GM19035 (cell line): Measurements from ENCODE around the gene RAB20.
"Not testable (repeated sequence)": the region's sequence is repeated elsewhere in the genome, so short reads cannot be mapped to it uniquely, and the experiment has no call there.

Experiments
- ATAC-seq: cut with Tn5 transposase; IDR thresholded peaks from one replicate; pipeline ENCODE4 v1.9.1; 2021; ENCODE audit not compliant: unreplicated experiment

The RAB20 gene, protein sequence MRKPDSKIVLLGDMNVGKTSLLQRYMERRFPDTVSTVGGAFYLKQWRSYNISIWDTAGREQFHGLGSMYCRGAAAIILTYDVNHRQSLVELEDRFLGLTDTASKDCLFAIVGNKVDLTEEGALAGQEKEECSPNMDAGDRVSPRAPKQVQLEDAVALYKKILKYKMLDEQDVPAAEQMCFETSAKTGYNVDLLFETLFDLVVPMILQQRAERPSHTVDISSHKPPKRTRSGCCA

DNA sequence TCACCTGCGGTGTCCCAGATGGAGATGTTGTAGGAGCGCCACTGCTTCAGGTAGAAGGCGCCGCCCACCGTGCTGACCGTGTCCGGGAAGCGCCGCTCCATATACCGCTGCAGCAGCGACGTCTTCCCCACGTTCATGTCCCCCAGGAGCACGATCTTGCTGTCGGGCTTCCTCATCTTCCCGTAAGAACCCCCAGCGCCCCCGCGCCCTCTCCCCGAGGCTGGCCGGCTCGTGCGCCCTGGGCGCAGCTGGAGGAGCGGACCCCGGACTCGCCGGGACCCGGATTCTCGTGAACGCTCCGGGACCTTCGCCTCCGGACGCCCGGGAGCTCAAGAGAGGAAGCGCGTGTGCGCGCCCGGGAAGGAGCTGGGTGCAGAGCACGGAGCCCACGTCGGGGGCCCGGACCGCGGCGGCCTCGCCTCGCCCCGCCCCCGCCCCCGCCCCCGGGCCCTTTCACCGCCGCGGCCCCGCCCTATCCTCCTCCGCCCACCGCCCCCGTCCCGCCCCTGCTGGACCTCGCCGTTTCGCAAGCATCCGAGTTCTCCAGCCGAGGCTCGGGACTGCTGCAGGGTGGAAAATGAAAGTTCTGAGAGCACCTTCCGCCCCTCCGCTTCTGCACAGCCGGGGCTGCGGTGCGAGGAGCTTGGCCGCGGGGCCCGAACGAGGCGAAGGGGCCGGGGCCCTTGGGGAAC is at the start of gene RAB20:
Gene RAB20 (minus strand): TSS at position 379 of the 692 bp plus-strand sequence. CDS start 203 bp downstream, at position 176.
- peak; percentile 65 for ATAC-seq

DNA sequence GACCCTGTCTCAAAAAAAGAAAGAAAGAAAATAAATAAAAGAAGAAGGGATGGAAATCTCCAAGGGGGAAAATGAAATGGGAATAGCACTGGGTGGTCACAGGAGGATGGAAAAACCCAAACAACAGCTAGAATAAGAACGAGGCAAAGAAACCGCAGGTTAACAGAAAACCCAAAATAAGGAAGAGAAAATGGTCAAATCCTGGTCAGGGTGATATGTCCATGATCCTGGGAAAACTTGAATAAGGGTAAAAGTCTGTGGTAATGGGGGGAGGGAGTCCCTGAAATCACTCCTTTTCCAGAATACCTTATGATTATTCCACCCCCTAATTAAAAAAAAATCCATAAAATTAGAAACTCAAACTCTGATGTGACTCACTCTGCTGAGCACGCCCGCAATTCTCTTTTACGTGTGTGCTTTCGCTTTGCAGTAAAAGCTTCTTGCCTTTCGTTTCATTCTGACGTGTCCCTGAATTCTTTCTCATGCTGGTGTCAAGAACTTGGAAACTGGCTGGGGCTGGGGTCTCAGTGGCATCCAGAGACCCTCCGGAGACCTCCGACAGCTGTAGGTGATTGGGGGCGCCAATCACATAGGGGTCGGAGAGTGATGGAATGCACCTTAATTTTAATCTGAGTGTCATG is 49.6 kb upstream of the RAB20 start:
- ATAC-seq: peak; percentile 48

DNA sequence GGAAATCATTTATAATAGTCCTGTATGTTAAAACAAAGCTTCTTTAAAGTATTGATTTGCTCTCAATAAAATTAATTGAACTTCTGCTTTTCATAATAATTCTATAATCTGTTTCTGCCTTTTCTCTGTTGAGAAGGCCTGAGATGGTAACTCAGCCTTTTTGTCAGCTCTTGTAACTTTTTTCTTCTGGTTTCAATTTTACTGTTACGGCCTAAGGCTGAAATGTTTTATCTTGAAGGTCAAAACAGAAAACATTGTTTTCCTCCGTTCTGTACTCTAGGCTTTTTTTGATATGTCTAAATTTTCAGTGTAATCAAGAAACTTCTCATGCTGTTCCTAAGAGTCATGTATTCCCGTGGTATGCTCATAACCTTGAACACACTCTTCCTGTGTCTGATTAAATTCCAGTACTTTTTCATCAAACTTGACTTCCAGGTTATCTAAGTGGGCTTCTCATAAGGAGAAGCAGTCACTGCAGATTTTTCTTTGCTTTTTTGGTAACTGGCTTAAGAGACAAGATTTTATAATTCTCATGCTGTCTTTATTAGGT is 46.2 kb upstream of the RAB20 start:
- no peak for ATAC-seq

DNA sequence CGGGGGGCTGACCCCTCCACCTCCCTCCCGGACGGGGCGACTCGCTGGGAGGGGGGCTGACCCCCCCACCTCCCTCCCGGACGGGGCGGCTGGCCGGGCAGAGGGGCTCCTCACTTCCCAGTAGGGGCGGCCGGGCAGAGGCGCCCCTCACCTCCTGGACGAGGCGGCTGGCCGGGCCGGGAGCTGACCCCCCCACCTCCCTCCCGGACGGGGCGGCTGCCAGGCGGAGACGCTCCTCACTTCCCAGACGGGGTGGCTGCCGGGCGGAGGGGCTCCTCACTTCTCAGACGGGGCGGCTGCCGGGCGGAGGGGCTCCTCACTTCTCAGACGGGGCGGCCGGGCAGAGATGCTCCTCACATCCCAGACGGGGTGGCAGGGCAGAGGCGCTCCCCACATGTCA is 44.8 kb upstream of the RAB20 start:
- ATAC-seq: not testable (repeated sequence)

DNA sequence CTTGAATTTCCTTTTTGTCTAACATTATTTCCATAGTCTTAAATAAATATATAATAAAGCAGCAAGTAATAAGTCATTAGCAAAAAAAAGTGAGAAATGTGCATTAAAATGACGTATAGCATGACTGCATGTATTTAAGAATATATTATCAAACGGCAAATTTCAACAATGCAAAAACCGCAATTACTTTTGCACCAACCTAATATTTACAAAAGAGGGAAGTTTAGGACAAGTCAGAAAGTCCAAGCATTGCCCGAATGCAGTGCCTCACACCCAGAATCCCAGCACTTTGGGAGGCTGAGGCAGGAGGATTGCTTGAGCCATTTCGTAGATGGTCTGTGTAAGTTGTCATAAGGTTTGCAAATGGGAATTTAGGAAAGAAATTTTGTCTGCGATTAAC is 43.6 kb upstream of the RAB20 start:
- no peak for ATAC-seq

DNA sequence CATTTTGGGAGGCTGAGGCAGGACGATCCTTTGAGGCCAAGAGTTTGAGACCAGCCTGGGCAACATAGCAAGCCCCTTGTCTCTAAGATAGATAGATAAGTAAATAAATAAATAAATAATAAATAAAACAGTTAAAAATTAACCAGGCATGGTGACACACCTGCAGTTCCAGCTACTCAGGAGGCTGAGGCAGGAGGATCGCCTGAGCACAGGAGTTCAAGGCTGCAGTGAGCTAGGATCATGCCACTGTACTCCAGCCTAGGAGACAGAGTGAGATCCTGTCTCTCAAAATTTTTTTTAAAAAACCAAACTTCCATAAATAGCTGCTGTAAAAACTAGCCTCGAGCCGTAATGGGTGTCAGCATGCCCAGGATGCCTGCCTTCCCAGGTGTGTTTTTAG is 39.5 kb upstream of the RAB20 start:
- no peak for ATAC-seq

DNA sequence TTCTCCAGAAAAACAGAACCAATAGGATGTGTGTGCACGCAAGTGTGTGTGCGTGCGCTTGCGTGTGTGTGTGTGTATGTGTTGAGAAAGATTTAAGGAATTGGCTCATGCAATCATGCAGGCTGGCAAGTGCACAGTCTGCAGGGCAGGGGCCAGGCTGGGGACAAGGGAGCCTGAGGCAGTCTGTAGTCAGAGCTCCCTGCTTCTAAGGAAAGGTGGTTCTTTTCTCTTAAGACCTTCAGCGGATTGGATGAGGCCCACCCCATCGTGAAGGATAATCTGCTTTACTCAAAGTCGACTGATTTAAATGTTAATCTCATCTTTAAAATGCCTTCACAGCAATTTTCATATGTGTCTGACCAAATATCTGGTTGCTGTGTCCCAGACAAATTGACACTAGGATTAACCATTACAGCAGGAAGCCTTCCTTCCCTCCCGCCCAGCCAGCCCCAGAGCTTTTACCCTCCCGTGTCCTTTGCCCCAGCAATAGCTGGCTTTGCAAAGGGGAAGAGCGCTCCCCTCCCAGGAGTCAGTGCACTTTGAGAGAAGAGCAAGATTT is 38.8 kb upstream of the RAB20 start:
- no peak for ATAC-seq

DNA sequence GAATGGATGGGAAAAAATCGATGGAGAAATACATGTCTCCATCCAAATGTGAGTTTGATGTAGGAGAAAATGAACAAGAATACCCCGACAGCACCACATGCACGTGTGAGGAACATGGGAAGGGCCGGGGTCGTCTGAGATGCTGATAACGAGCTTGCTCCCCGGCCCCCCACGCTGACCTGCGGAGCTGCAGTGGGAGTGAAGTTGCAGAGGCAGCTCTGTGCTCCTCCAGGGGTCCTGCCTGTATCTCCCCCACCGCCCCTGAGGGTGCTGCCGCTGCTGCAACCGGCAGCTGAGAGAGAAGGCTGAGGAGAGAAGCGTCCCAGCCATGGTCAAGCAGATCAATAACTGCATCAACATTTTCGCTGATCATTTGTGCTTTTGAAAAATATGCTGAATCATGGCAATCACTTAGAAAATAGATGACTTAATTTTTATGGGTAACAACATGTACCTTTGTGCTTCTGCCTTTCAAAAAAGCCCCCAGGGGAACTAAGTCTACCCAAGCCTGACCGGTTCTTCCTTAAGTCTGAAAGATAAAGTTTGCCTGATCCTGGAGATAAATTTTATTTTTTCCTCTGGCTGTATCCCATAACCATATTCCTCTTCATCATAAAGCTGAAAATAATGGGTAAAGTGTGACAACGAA is 35.6 kb upstream of the RAB20 start:
- ATAC-seq: no peak

DNA sequence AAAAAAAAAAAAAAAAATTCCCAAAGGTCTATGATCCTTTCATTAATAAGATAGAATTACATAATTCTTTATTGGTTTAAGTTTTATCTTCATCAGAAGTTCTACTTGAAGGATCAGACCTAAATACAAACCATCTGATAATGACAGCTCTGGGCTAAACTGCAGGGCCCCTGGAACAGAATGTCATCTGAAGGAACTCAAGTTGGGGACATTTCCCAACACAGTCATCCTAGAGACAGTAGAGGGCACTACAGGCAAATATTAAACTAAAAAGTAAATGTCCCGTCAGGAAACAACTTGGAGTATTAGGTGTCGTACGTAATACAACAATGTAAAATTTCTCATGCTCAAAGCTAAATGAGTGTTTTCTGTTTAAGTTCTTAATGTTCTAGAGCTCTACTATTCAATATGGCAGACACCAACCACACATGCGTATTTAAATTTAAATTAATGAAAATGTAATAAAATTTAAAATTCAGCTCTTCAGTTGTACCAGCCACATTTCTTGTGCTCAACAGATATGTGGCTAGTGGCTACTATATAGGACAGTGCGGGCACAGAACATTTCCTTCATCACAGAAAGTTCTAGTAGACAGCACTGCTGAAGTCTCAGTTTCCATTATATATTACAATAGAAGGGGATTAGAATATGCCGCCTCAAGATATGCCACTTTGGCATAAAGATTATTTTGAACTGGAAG is 32.1 kb upstream of the RAB20 start:
- ATAC-seq: peak; percentile 84

DNA sequence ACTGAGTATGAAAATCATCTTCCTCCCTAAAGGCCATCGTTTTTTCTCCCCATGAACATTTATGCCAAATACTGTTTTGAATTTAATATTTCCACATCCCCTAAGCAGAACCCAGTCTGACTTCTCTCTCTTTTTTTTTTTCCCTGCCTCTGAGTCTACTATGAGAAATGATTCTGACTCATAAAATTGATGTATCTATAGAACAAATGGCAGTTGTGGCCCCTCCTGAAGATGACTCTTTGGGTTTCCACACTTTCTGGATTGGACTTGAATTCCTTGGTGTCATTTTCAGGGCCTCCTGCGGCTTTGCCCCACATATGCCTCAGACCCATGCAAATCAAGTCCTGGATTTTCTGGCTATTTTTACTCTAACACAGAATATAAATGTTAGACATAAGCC is 31.1 kb upstream of the RAB20 start:
- no peak for ATAC-seq

DNA sequence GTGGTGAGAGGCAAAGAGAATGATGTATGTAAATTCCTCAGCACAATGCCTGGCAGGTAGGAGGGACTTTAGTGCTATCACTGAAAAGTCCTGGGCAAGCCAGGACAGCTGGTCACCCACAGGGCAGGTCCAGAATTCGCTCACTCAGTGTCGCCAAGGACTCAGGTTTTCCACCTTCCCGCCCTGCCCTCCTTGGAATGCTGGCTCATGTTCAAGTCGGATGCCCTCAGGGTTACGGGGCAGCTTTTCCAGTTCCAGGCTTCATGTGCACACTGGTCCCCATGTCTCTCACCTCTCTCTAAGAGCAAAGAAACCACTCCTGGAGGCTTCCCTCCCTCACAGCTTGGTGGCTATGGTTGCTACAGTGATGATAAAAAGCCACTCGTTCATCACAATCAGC is 29.1 kb upstream of the RAB20 start:
- ATAC-seq: no peak

DNA sequence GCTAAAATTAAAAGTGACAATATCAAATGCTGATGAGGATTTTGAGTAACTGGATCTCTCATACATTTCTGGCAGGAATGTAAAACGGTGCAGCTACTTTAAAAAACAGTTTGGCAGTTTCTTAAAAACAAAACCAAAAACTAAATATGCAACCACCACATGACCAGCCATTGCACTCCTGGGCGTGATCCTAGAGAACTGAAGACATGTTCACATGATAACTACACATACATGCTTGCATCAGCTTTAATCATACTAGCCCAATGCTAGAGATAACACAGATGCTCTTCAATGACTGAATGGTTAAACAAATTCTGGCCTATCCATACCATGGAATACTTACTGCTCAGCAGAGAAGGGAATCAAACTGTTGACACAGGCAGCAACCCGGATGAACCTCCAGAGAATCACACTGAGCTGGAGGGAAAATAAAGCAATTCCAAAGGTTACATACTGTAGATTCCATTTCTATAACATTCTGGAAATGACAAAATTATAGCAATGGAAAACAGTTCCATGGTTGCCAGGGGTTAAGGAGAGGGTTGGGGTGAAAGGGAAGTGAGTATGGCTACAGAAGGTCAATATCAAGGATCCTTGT is 28.4 kb upstream of the RAB20 start:
- ATAC-seq: no peak

DNA sequence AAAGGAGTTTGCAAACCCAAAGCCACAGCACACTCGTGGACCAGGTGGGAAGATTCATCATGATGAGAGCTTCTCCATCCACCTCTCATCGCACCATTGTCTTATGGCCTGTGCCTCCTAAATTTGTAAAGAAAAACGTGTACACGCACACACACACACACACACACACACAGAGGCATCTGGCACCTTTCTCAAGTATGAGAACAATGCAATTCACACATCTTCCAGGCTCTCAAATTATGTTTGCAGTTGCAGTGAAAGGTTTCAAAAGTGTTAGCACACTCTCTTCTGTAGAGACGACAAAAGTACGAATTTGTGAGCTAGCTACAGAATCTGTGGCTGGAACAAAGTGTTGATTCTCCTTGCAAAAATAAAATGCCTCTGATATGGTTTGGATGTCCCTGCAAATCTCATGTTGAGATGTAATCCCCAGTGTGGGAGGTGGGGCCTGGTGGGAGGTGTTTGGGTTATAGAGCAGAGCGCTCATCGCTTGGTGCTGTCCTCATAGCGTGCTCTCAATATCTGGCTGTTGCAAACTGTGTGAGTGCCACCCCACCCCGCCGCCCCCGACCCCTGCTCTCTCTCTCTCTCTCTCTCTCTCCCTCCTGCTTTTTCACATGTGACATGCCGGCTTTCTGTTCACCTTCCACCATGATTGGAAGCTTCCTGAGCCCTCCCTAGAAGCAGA is 21.8 kb upstream of the RAB20 start:
- no peak for ATAC-seq

DNA sequence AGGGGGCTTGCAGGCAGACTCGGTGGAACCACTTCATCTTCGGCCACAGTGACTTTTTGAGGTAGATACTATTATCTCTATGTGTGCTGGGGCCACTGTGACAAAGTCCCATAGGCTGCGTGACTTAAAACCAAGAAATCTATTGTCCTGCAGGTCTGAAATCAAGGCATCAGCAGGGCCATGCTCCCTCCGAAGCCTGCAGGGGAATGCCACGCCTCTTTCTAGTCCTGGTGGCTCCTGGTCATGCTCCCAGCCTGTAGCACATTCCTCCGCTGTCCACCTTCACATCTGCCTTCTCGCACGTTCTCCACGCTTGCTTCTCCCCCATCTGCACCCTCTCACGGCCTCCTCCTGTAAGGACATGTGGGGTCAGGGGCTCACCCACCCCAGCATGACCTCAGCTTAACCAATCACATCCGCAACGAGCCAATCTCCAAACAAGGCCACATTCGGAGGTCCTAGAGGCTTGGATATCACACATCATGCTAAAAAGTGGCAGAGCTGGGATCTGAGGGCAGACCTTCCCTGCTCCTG is 21.0 kb upstream of the RAB20 start:
- ATAC-seq: no peak

DNA sequence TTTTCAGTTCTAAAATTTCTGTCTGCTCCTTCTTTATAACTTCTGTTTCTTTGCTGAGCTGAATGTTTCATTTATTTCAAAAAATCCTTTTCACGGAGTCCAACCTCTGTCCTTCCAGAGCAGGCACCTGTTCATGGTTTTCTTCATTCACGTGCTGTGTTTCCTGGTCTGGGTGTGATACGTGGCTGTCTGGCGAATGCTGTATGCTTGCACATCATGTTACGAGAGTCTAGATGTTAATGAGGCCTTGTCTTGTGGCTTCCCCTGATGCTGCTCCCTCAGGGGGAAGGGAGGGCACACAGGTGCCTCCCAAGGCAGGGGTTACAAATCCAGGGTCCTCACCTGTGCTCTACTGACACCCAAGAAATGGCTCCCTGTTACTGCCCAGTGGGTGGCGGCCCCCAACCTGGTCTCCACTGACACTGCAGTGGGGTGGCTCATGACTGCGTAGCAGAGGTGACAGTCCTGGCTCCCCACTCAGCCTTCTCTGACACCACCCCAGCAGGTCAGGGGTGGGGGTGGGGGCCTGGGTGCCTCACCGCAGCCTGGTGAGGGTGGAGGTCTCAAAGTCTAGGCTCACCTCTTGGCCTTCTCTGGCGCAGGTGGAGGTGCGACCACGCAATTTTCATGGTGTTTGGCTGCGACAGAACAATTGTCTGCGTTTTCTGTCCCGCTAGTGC is 20.1 kb upstream of the RAB20 start:
- ATAC-seq: no peak

DNA sequence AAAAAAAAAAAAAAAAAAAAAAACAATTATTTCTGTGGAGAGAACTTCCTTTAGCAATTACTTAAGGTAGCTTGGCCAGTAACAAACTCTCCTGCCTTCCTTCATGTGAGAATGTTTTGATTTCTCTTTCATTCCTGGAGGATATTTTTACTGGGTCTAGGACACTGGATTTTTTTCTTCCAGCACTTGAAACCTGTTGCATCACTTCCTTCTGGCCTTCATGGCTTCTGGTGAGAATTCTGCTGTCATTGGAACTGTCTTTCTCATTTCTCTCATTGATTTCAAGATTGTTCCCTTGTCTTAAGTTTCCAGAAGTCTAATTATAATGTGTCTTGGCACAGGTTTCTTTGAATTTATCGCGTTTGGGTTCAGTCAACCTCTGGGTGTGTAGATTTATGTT is 19.3 kb upstream of the RAB20 start:
- no peak for ATAC-seq

DNA sequence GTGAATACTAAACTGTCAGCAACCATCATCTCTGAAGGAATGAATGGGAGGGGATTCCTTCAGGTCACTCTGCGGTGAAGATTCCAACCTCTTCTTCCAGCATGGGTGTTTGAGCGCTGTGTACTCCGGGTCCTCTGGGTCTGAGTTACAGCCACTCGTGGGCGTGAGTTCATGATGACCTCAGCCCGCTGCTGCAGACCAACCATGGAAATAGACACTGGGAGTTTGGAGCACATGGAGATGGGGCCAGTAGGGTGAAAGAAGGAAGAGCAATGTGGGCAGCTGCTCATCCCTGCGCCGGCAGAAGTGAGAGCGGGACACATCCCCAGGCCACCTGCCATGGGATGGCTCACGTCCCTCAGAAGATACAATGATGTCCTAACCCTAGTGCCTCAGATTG is 16.8 kb upstream of the RAB20 start:
- ATAC-seq: no peak

DNA sequence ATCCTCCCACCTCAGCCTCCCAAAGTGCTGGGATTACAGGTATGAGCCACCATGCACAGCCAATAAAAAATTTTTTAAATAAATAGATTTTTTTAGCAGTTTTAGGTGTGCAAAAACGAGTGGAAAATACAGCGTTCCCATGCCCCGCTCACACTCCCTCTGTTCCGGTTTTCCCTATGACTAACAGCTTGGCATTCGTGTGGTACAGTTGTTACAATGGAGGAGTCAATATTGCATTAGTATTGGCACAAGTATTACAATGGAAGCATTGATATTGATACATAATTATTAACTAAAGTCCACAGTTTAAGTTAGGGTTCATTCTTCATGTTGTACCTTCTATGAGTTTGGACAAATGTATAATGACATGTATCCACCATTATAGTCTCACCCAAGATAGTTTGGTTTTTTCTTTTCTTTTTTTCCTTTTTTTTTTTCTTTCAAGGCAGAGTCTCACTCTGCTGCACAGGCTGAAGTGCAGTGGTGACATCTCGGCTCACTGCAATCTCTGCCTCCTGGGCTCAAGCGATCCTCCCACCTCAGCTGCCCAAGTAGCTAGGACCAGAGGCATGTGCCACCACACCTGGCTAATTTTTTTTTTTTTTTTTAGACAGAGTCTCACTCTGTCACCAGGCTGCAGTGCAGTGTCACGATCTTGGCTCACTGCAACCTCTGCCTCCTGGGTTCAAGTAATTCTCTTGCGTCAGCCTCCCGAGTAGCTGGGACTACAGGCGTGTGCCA is 15.4 kb upstream of the RAB20 start:
- ATAC-seq: no peak
